Activated CD4-positive, alpha-beta T cell treated with anti-CD3 and anti-CD28 coated beads, Interleukin-2, amount 50 U/mL, for 48 hours (primary cell): ENCODE measurements around the gene POU2F1.
A peak's percentile ranks its signal among the peaks of the same experiment; 100 is the strongest.

Source experiments
- DNase-seq, 2 experiments: peaks; one replicate each; pipeline ENCODE4 v3.0.0-alpha.2; 2020

POU2F1 gene

DNA sequence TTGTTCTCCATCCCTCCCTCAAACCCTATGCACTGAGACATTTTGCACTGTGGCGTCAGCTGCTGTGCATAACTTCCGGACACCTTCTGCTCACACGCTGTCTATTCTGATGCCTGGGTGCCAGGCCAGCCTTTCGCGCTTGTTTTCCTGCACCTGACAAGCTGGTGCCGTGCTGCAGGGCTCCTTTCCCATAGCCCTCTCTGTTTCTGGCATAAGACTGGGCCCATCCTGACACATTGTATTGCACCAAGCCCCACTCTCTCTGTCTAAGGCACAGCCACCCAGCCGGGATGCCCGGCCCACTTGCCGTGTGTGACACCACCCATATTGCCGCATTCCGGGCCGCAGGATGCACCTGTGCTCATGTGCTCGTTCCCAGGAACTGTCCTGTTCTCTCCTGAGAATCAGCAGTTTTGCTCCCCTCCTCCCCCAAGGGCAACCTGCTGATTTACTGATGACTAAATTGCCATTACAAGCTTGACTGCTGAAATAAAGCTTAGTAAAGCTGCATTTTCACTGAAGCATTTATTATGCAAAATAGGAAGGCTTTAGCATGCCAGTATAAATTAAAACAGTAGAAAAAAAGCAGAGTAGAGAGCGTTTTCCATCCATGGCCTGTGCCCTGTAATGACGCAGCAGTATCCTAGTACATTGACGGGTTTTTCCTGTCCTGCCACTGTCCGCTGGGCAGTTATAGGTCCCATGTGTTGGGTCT is 209.6 kb downstream of the POU2F1 start:
- DNase-seq = no peak

DNA sequence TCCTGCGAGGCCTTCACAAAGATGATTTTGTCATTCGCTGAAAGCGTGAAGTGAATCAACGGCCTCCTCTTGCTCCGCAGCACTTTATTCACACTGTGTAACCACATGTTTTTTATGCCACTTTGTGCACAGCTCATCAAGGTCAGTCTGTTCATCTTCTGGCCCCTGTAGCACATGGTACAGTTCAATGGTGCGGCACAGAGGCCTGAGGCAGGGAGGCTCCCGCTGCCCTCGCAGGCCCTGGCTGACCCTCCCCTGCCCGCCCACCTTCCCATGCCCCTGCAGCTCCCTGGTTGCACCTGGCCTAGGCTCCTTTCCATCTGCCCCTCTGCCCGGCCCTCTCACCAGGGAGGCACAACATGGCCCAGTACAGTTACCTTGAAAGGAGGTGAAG is 210.2 kb downstream of the POU2F1 start:
- no peak for DNase-seq

DNA sequence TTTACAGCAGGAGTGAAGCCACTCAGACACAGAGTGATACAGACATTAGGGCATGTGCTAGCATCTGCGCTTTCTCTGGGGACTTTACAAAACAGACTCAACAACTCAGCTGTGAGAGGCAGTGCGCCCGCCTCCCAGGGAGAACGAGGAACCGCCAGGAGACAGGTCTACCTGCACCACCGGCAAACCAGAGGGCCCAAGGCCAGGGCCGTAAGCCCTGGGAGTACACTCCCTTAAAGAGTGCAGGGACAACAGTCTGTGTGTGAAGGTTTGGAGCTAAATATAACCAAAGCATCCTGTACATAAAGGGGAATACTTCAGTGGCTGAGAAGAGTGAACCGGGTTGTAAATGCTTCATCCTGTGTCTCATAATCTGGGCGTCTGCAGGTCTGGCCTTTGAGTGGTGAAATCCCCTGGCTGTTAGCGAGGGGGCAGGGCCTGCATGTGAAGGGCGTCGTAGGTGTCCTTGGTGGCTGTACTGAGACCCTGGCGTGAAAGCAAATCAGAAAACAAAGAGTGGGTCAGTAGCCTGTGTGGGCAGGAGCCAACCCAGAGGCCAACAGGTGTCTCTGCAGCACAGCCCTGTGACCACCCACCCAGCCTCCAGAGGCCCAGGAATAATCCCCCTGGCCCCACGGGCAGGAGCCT is 210.7 kb downstream of the POU2F1 start:
- no peak for DNase-seq

DNA sequence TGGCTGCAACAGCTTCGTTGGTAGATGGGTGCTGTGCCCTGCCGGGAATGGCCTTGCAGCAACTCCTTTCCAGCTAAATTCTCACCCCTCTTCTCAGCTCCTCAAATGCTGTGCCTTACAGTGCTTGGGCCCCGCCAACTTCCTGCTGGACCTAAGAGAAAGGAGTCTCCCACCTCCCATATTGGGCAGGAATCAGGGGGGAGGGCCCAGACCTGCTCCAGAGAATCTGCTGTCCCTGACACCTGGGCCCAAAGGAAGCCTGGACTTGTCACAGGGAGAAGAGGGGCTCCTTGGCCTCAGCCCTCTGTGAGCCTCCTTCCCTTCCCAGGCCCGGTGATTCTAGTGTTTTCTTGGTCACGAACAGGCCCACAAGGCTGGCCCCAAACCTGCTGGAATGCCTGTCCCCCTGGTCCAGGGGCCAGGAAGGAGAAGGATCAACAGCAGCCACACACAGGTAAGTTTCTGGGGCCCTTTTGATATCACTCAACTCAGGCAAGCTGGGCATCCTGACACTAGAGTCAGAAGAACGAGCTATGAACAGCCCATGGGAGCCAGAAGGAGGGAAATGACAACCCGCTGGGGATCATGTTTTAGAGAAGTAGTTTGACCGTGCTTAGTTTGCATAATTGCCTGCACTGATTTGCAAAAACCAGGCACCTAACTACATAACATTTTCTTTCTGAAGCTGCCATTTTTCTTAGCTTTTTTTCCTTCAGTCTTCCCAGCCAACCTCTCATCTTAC is 211.4 kb downstream of the POU2F1 start:
- DNase-seq = no peak

DNA sequence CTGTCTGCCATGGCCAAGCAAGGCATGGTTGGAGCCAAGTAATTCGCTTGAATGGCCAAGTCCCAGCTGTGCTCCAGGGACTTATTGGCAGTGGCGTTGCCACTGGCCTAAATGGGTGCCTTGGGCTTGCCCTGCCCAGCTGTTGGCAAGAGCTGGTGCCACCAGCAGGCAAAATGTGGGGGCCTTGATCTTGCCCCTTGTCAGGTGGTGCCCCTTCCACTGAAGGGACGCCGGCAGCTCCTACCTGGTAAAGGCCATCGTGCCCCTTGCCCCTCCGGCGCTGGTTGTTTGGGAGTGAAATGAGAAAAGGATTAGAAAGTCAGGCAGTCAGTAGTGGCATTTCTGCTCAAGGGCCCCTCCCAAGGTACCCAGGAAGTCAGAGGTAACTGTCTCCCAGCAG is 212.1 kb downstream of the POU2F1 start:
- no peak for DNase-seq

DNA sequence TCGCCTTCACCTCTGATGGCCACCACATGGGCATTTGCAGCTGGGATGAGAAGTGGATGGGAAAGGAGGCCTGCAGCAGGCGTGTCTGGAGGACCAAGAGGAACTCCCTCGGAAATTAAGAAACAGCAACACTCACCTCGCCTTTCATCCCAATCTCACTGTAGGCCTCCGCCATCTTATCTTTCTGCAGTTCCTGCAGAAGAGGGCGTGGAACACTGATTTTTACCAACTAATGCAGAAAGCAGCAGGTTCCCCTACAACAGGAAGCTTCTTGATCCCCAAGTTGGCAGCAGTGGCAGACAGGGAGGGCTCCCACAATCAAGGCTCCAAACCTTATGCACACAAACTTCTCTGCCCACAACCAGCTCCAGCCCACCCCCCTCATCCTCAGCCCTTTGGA is 213.2 kb downstream of the POU2F1 start:
- DNase-seq = no peak

DNA sequence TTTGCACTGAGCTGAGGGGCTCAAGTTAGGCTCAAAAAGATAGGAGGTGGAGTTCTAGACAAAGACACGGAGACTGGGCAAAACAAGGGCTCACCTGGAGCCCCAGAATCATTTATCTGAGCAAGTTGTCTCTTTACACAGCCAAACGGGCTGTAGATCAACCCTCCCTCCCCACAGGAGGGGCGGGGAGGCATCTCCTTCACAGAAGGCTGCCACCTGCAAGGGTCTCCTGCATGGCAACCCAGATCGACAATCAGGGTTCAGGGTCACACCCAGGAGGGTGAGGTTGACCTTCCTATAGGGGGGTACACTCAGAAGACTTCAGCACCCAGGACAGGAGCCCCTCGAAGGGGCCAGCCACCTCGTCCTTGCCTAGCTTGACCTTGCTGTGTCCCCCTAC is 213.6 kb downstream of the POU2F1 start:
- no peak for DNase-seq

DNA sequence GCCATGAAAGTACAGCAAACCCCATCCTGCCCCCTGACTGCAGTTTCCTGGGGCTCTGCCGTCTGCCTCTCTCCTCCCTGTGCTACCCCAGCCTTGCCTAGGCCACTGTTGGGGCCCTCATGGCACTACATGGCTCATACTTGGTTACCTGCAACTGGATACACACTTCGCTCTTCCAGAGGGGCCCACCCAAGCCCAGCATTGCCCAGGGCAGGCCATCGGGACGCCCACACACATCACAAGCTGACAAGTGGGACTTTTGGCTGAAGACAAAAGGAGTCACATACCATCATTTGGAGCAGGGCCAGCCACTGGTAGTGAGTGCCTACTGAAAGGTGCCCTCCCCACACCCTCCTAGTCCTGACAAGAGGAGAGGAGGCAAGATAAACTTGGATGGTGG is 214.8 kb downstream of the POU2F1 start:
- no peak for DNase-seq

DNA sequence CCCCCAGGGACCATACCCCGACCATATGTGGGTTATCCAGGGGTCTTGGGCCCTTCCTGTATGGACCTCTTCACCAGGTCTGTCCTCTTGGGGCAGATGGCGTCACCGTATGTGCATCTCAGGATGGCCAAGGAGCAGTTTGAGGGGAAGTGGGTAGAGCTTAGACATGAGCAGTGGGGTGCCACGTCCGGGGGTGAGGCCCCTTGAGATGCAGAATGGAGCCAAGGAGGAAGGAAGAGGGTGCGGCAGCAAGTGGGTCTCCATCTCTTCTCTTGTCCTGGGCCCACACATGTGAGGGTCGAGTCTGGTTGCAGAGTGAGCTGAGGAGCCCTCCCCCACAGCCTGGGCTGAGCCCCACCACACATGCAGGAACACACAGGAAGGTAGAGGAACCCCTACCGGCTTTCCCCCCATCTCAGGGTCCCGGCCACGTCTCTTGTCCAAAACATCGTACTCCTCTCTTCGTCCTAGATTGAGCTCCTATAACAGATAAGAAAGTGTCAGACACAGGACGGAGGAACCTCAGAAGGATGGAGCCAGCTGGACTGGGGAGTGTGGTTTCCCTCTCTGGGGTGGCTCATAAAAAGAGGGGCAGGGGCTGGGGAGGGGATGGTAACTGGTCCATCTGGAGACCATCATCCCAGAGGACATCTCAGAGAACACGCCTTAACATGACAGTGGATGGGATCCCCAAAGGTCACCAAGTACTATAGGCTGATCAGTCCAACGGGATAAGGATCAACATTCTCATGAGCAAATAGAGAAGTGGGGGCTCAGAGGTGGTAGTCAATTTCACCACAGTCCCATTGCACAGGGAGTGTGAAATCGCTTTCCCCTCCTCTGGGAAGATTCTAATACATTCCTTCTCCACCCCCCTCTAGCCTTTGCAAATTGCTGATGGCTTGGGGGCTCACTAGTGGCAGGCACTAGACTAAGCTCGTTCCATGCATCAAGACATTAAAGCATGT is 217.8 kb downstream of the POU2F1 start:
- no peak for DNase-seq

DNA sequence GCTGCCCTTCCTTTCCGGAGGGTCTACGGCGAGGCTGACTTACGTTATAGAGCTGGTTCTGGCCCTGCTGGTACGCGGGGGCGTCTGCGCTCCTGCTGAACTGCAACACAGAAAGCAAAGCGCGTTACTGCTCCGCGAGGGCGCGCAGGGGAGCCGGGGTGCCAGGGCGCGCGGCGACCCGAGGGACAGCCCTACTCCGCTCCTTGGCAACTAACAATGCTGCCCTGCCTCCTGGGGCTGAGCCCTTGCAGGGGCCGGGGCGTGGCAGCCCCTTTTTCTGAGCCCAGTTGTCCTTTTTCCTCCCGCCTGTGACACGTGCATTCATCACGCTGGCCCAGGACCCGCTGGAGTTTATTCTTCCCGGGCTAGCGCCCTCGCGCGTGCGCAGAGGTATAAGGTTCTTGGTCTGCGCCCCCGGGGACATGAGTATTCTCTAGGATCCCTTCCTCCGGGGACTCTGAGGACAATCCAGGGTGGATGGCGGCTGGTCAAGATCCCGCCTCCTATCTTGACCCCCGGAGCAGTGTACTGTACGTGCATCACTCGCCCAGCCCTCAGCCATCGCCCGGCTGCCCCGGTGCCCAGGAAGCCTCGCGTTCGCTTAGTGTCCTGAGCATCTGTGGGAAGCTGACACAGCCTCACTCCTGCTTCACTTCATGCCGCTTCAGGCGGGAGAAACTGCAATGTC is 218.8 kb downstream of the POU2F1 start:
- no peak for DNase-seq

DNA sequence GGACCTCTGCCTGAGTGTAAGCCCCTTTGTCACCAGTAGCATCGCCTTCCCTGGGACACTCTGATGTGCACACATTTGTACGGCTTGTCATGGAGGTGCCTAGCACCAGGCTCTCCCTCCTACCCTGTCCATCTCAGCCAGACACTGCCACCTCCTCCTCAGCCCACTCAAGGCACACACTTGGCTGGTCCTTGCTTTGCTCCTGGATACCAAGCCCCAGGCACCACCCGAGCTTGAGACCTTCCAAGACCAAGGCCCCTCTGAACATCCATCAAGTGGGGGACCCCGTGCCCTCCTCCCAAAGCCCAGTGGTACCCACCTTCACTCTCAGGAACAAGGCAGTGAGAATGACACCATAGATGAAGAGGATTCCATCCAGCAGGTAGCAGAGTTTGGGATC is 219.7 kb downstream of the POU2F1 start:
- no peak for DNase-seq

DNA sequence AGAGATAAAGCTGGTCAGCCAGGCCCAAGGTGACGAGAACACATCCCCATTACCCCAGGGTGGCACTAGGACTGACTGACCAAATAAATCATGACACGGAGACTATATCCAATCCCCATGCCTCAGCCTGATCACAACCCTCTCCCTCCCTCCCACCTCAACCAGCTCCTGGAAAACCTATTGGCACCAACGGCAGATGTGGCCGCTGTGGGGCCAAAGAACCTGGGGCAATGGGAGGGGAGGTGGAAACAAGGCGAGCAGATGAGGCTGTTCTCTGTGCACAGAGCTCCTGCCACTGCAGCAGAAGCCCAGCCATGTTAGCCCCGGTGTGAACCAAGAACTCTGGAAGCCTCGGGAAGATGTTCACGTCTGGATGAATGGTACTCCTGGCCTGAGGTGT is 220.1 kb downstream of the POU2F1 start:
- no peak for DNase-seq

DNA sequence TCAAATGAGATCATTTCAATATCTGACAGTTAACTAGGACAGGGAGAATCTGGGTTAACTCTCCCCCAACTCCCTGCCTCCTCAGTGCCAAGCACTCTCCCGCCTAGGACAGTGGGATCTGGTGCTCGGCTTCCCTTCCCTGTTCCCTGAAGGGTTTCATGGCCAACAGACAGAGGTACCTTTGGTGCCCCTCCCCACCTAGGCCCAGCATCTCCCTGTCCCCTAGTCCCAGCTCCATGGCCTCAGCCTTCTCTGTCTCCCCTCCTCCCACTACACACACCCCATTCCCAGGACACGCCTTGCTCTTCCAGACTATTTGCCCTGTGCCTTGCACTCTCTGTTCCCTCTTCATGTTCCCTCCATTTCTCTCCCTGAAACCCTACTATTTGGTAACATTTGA is 220.5 kb downstream of the POU2F1 start:
- no peak for DNase-seq

DNA sequence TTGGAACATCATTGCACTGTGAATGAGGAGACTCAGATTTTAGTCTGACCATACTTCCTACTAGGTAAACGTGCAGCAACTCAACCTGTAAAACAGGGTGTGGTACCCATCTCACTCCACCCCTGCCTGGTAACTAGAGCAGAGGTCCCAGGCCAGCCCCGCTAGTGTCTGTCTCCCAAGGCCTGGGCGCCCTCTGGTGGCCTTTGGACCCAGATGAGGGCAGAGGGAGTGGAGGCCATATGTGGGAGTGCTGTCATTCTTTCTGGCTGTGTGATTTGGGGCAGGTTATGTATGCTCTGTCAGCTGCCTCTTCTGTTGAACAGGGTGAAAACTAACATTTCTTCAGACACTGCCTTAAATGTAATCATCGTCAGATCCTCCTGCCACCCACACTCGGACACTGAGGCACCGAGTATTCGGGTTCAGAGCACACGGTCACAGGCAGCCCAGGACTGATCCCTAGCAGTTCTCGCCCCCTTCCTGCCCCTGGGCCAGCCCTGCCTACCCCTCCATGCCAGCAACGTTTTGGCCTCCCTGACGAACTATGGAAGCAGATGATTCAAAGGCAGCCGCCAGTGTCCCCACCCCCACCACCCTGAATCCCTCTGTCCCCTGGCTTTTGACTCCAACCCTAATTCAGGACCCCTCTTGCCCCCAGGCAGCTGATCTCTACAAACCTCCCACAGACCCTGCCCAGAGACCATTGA is 221.6 kb downstream of the POU2F1 start:
- peak; percentile 90 to 92 for DNase-seq

DNA sequence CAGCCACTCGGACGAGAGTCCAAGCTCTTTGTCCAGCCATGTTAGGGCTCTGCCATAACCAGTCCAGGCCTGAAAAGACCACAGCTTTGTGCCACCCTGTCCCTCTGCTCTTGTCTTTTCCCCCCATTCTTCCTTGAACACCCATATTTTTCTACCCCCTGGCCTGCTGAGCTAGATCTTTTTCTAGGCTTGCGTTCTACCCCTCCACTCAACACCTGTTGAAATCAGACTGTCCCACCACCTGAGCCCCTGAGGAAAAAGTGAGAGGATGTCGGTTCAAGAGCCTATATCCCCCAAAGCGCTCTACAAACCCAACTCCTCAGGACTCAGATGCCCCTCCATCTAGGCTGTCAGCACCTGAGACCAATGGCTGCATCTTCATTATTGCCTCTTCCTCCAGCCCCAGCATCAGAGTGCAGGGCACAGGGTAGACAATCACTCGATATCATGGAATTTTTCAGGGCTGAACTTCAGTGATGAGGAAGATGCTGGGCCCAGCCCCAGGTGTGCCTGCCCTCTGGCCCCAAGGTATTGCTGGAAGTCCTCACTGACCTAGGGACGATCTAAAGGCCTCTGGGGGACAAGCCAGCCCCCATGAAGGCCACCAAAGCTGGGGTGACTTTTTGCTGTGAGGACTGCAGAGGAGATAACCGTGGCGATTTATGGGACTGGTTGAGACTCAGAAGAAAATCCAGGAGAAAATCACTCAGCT is 222.3 kb downstream of the POU2F1 start:
- no peak for DNase-seq

DNA sequence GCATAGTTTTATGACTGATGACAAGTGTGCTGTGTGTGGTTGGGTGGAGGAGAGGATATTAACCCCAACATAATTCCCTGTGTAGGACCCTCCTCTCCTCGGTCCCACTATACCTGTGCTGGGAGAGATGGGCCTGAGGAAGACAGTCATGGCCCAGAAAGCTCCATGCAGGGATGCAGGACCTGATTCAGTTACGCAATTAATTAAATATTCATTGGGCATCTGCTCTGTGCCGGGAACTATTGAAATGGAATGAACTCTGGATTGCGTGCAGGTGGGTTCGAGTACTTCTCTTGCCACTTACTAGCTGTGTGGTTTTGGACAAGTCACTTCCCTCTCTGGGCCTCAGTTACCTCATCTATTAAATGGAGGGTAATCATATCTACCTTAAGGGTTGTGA is 223.1 kb downstream of the POU2F1 start:
- no peak for DNase-seq

DNA sequence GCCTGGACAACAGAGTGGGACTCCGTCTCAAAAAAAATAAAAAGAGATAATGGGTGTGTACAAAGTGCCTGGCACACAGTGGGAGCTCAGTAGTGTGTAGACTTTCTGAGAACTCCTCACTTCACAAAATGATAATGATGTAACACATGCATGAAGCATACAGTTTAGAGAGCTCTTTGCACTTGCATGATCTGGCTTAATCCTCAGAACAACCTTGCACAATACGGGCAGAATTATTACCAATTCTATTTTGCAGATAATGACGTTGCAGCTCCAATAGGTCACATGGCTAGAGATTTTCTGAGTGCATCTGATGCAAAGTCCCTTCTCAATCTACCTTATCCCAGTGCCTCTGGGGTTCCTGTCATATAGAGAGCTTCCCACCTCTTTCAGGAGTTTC is 226.3 kb downstream of the POU2F1 start:
- DNase-seq = no peak

DNA sequence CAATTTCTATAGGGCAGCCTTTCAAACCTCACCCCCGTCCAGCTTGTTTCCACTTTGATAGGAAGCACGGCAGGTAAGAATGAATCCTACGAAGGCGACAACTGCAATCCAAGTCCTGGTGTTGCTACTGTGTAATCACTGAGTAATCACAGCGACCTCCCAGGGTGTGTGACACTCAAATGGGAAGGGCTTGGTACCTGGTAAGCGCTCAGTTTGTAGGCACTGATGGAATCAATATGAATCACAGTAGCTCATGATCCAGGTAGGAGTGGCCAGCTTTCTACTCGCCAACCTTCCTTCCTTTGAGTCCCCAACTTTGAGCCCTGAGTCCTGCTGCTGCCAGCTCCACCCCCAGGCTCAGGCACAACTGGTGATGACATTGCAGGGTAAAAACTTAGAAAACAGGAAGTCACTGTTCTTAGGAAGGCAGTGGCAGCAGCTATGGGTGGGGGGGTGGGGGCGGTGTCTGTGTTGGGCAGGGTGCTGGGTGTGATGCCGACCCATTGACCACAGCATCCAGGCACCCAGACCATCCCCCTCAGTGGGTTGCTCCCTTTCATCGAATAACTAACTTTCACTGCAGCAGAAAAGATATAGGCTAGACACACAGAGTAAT is 226.9 kb downstream of the POU2F1 start:
- DNase-seq = peak; percentile 70 to 82

DNA sequence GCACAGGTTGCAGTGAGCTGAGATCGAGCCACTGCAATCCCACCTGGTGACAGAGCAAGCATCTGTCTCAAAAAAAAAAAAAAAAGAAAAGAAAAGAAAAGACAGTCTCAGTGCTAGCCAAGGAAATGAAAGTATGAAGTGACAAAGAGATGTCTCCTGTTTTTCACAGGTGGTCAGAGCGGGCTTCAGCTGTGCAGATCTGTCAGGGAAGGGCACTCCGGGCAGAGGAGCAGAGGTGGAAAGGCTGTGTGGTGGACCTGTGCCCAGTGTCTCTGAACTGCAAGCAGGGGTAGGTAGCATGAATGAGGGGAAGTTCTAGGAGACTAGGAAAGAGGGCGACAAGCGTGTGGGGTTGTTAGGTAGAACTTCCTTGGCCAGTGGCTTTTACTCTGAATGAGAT is 230.2 kb downstream of the POU2F1 start:
- no peak for DNase-seq

DNA sequence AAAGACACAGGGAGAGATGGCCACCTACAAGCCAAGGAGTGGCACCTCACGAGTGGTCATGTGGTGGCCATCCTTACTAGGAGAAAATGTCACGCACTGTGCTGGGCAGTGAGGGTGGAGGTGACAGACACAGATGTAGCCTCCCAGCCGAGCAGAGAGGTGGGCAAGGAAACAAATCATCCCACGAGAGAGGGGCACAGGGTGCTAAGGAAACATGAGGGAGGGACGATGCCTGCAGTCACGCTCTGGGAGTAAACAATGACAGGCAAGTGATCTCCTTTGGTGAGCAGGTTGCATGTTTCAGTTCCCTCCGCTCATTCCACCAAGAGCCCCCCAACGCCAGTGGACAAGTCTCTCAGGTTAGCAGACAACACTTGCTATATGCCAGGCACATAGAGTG is 231.8 kb downstream of the POU2F1 start:
- no peak for DNase-seq

DNA sequence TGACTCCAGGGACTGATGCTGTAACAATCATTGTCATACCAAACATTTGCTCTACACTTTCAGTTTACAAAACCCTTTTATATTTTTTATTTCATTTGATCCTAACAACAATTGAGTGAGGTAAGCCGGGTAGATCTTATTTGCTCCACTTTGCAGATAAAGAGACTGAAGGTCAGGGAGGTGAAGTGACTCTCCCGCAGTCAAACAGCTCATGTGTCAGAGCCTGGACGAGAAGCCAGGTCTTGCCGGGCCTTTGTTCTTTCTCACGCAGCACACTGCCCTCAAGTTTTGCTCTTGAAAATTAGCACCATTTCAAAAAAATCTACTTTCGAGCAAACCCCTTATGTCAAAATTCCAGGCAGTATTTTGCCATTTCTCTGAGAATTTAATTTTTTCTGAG is 232.4 kb downstream of the POU2F1 start:
- DNase-seq = no peak
